GM19372 (cell line): ENCODE measurements around the gene STMN1.

Experiments used
- ATAC-seq: cut with Tn5 transposase; IDR thresholded peaks from one replicate; pipeline ENCODE4 v1.9.1; 2021; ENCODE audit warnings: mild to moderate bottlenecking, low read depth, moderate library complexity; ENCODE audit not compliant: unreplicated experiment

STMN1 gene

GRCh38 chr1:25871704-25872494 is 34.3 kb downstream of the STMN1 start:
- no peak for ATAC-seq

DNA sequence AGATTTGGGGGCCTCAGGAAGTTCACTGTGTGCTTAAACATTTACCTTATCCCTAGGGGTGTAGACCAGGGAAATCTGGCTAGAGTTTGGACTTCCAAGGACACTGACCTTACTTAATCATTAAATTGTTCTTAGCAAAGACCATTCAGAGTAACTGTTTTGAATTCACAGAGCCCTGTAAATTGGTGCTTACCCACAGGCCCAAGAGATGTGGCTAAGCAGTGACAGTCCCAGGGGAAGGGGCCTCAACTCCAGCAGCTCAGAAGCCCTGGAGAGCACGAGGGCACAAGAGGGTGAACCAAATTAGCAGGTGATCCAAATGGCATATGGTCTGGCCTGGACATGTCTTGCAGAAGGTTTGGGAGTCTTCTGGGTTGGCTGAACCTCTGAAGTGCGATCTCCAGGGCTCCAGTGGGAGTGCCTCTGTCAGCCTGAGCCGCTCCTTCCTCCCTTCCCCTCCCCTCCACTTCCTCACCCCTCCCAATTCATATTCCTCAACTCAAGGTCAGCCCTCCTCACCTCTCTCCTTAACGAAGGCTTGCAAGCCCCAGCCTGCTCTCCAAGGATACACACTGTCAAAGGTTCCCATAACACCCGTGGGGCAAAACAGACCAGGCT is 35.0 kb downstream of the STMN1 start:
- ATAC-seq = no peak

DNA sequence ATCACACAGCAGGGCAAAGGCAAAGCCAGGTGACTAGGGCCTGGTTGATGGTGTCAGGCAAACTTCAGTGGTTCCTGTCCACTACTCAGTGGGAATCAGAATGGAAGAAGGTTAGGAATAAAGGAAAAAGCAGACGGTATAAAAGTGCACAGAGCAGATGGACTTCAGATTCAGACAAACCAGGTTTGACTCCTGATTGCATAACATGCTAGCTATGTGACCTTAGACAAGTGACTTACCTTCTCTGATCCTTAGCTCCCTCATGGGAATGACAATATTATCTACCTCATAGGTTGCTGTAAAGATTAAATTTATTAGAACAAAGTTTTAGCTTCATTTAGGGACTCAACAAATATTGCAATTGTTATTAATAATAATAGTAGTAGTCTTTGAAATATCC is 35.6 kb downstream of the STMN1 start:
- ATAC-seq = no peak

DNA sequence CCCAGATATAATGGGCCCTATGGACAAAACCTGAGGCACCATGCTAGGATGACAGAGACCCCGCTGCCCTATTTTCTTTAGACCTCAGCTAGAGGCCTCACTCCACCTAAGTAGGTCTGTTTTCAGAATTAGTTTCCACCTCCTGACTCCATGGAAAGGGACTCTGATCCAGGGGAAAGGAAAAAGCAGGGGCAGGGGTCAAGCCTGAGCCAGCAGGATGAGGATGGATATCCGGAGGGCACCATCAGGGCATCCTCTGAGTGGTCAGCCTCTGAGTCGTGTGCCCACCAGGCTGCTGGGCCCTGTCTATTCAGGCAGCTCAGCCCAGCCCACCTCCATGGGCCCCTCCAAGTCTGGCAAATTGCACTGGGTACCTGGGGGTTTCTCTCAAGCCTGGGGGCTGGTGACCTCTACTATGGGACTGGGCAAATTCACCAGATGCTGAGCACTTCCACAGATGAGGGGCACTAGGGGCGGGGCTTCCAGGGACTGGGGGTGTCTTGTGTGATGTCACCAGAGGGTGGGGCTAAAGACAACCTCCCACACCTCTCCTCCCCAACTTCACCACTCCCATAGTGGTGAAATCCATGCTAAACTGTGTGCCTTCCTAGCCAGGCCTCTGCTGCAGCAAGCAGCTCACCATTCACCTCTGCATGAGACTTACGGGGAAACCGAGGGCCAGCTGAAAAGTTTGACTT is 36.2 kb downstream of the STMN1 start:
- ATAC-seq = no peak

DNA sequence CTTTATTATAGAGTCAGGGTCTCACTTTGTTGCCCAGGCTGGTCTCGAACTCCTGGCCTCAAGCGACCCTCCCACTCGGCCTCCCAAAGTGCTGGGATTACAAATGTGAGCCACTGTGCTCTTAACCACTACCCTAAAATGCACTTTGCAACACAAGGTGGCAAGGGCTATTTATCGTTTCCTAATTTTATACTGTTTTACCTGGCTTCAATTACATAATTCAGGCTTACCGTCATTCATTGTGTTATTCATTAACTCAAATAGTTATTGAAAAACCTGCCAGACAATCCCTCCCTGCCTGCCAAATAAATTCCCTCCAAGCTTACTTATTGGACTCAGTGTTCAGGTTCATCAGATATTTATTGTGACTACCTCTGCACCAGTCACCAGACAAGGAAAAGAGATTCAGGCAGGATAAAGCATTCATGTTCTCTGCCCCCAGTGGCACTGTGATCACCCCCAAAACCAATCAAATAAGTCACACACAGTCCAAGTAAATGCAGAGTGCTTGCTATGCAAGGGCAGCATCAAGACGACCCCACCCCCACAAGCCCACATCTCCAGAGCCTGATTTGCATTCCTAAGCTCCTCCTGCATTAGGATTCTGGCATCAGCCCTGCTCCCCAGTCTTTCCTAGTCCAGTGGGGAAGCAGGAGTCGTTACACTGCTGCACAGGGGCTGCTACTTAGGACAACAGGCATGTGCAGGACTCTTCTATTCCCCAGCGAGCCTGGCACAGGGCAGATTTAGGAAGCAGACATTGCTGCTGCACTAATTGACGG is 38.8 kb downstream of the STMN1 start:
- ATAC-seq = no peak

DNA sequence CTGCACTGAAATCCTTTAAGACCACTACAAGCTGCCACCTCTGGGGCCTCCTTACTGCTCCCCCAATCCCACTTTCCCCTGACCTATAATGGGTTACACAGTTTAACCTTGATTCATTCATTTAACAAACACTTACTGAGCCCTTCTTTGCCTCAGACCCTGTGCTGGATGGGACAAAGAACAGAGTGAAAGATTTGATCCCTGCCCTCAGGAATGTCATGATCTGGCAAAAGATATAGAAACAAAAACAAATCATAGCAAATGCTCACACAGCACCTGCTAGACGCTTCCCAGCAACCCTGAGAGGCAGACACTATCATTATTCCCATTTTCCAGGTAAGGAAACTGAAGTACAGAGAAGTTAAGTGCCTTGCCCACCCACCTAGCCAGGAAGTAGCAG is 39.9 kb downstream of the STMN1 start:
- ATAC-seq = no peak

- ATAC-seq = no peak
Observed at GRCh38 chr1:25864434-25864833, 41.8 kb downstream of the STMN1 start.

- ATAC-seq = no peak
Observed at GRCh38 chr1:25863486-25864262, 42.5 kb downstream of the STMN1 start.

DNA sequence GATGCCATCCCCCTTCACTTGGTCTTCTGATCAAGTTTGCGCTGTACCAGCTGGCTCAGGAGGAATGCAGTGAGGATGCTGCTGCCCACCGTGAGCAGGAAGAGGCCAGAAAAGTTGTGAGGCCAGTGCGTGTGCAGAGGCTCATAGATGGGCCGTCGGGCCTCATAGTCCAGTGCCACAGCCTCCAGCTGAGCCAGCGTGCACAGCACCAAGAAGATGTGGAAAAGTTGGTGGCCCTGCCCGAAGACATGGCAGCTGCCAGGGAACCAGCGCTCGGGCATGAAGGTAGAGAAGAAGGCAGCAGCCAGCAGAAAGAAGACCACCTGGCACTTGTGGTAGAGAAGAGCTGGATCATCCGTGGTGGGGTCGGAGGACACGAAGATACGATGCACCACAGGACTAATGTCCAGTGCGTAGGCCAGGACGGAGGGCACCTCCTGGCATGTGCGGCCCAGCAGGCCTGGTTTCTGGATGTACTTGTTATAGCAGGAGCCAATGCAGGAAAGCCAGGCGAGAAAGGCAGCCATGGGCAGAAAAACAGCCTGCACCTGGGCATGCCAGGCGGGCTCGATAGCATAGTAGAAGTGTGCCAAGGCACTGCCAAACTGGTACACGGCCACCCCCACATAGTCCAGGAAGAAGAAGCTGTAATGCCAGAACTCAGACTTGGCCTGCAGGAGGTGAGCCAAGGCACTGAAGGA is 43.3 kb downstream of the STMN1 start:
- no peak for ATAC-seq

DNA sequence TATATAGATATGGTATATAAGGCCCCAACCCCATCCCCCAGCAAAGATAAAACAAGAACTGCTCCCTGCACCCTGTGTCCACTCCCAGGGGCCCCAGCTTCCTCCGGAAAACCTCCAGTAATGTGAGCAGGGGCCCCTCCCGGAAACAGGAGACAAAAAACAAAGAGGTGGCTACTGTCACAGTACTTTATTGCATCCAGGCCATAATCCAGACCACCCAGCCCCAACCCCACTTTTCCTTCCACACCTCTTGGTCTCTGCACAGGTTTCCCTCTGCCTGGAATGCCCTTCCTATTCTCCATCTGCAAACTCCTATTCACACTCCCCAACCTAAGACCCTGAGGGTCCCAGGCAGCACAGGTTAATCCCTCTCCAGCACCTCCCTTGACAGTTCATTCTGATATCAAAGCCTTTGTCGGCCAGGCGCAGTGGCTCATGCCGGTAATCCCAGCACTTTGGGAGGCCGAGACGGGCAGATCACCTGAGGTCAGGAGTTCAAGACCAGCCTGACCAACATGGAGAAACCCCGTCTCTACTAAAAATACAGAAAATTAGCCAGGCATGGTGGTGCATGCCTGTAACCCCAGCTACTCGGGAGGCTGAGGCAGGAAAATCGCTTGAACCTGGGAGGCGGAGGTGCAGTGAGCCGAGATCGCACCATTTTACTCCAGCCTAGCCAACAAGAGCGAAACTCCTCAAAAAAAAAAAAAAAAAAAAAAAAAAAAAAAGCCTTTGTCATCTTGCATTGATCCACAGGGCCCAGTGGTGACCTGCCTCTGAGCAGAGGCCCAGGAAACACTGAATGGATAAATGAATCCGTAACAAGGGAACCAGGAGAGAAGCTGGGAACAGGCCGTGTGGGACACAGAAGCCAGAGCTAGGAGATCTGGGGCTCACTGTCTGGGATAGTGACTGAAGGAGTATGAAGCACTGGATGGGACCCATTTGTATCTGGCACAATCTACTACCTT is 44.6 kb downstream of the STMN1 start:
- ATAC-seq = no peak

DNA sequence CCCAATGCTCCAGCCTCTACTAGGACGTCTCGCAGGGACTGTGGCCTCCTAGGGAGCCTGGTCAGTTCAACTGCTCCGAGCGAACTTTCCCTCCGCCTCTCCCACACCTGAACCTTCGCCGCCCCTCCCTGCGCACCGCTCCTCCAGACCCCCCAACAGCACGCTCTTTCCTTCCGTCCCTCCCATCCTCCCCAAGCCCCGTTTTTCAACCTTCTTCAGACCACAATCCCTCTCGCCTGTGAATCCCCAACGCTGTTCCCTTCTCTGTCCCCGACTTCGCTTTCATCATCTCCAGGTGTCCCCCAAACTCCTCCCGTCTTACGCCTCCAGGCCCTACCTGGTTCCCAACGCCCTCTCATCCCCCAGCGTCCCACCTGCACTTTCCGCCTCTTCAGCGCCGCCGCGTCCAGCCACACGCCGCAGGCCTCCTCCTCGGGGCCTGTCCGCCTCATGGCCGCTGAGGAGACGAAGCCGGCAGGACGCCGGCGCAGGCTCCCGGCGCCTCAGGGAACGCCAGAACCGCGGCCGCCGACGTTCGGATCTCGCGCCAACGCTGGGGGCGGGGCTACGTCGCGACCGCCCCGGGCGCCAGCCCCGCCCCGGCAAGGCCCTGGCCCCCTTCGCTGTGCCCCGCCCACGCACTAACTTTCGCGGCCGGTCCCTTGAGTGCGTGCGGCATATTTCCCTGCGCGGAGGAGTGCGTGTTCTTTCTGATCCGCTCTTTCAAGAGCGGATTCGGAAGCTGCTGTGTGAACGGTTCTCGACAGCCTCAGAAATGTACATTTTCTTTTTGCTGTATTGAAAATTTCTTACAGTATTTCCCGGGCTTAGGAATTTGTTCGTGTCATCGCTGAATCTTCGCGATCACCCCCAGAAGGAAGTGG is 47.1 kb downstream of the STMN1 start, which contains the start of gene AUNIP:
TSS of gene AUNIP (minus strand) at position 552 of the 884 bp plus-strand sequence. CDS start at position 452, 100 bp downstream.
- peak; percentile 94 for ATAC-seq

- no peak for ATAC-seq
Observed at GRCh38 chr1:25858494-25858893, 47.7 kb downstream of the STMN1 start.

- ATAC-seq = no peak
Observed at GRCh38 chr1:25856856-25857255, 49.4 kb downstream of the STMN1 start.

- no peak for ATAC-seq
Observed at GRCh38 chr1:25854554-25854953, 51.7 kb downstream of the STMN1 start.
